Smooth muscle cell (in vitro differentiated cells): Measurements from ENCODE around the gene AFM. TPM values are rescaled to one million over a fixed set of nuclear protein-coding genes. Genes with fewer than 3 reads are reported as not detected.

ENCODE experiments used
- DNase-seq: peaks from one replicate; lab custom pipeline; 2025; ENCODE audit not compliant: unreplicated experiment; lab: John Stamatoyannopoulos, UW
- H2AFZ ChIP-seq: fragments of 200-600 bp; sonication (generic); 2 replicates; pipeline ENCODE4 v1.6.0; 2016; ENCODE audit warnings: antibody characterized with exemption, low read depth, mild to moderate bottlenecking
- H3F3A ChIP-seq: fragments of 200-600 bp; sonication (generic); 2 replicates; pipeline ENCODE4 v1.6.0; 2017; ENCODE audit warnings: antibody characterized with exemption, low read depth
- H3K27ac ChIP-seq: fragments of 200-600 bp; sonication (generic); 2 replicates; pipeline ENCODE4 v1.5.1; 2016; ENCODE audit warnings: low read depth, mild to moderate bottlenecking
- H3K27me3 ChIP-seq: fragments of 200-600 bp; sonication (generic); 2 replicates; pipeline ENCODE4 v1.6.1; 2016; ENCODE audit warnings: low read depth, mild to moderate bottlenecking
- H3K36me3 ChIP-seq: fragments of 200-600 bp; sonication (generic); 2 replicates; pipeline ENCODE4 v1.5.1; 2016; ENCODE audit warnings: low read depth
- H3K4me1 ChIP-seq: fragments of 200-600 bp; sonication (generic); 2 replicates; pipeline ENCODE4 v1.5.1; 2016; ENCODE audit warnings: low read depth
- H3K4me2 ChIP-seq: fragments of 200-600 bp; sonication (generic); 2 replicates; pipeline ENCODE4 v1.6.0; 2016; ENCODE audit warnings: mild to moderate bottlenecking
- H3K4me3 ChIP-seq: fragments of 200-600 bp; sonication (generic); 2 replicates; pipeline ENCODE4 v1.5.1; 2016; ENCODE audit warnings: mild to moderate bottlenecking
- H3K79me2 ChIP-seq: fragments of 200-600 bp; sonication (generic); 2 replicates; pipeline ENCODE4 v1.6.0; 2016; ENCODE audit warnings: low read depth, mild to moderate bottlenecking
- H3K9ac ChIP-seq: fragments of 200-600 bp; sonication (generic); 2 replicates; pipeline ENCODE4 v1.6.0; 2016; ENCODE audit warnings: low read depth
- H3K9me3 ChIP-seq: fragments of 200-600 bp; sonication (generic); replicated peaks from 2 replicates; pipeline ENCODE4 v1.5.1; 2016; ENCODE audit warnings: low read depth
- H4K20me1 ChIP-seq: fragments of 200-600 bp; sonication (generic); 2 replicates; pipeline ENCODE4 v1.6.0; 2016; ENCODE audit warnings: low read depth
- CTCF ChIP-seq: fragments of 200-600 bp; sonication (generic); IDR thresholded peaks from 2 replicates; pipeline ENCODE4 v1.5.1; 2017; ENCODE audit warnings: borderline replicate concordance, mild to moderate bottlenecking, antibody characterized with exemption; ENCODE audit not compliant: insufficient read depth, poor library complexity, severe bottlenecking
- WGBS: methylation state at CpG from one replicate; pipeline ENCODE4 v1.1.7; 2016; ENCODE audit warnings: low lambda C conversion rate; 5-methylcytosine and 5-hydroxymethylcytosine counted together
- polyA plus RNA-seq: library from polyadenylated mRNA; unstranded; fragments of >200 nt; fragmentation: Nextera tagmentation; extraction: Ambion mirVana; gene quantifications from 2 replicates; pipeline ENCODE4 v1.2.1, GENCODE V29; 2016
- total RNA-seq: library from RNA; depleted of rRNA; stranded (reverse); fragments of >200 nt; gene quantifications from 2 replicates; pipeline ENCODE4 v1.2.3, GENCODE V29; 2014

The AFM gene
- total and polyA plus RNA-seq, 2 experiments from 2014 or later: not detected

- Histone ChIP-seq H3K27me3 (no peaks in the 10 kb centered on the region), H3K4me3 (peak overlapping the region; percentile 40), H3K79me2 (no peaks in the 10 kb centered on the region), H3F3A (no peaks in the 10 kb centered on the region), H3K4me2 (no peak overlapping the region), H4K20me1 (no peaks in the 10 kb centered on the region), H2AFZ (no peak overlapping the region), H3K36me3 (no peaks in the 10 kb centered on the region), H3K9ac (no peak overlapping the region), H3K4me1 (no peaks in the 10 kb centered on the region), H3K9me3 (no peaks in the 10 kb centered on the region), H3K27ac (no peak overlapping the region)
- WGBS: 97% methylated on average over 1 of the region's 1 CpG
- no peak for DNase-seq
- no peak for TF ChIP-seq CTCF
These were observed 43.5 kb upstream of the AFM start for GRCh38 chr4:73438048-73438447.

DNA sequence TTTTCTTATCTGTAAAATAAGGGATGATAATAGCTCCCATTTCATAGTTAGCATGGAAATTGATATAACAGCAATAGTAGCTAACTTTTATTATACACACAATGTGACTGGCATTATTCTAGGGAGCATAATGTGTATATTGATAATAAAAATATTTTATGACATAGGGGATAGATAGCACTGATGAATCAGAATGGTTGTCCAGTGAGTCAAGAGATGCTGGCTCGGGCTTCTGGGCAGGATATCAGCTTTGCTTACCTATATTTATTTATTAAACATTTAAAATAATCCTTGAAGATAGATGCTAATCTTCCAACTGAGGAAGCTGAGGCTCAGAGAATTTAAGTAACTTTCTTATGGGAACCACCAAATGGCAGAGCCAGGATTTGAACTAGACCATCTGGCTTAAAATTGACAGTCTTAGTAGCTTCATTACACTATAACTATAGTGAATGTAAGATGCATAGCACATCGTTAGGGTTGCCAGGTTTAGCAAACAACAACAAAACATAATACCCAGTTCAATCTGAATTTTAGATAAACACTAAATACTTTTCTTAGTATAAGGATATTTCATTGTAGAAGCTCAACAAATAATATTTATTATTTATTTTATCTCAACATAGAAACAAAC is 42.8 kb upstream of the AFM start:
- no peak overlapping the region for H2AFZ ChIP-seq
- no peak overlapping the region for H3K4me2 ChIP-seq
- no peaks in the 10 kb centered on the region for H3F3A ChIP-seq
- TF ChIP-seq CTCF: no peak
- peak overlapping the region; percentile 40 for H3K4me3 ChIP-seq
- H3K27ac ChIP-seq: no peak overlapping the region
- no peaks in the 10 kb centered on the region for H4K20me1 ChIP-seq
- H3K27me3 ChIP-seq: no peaks in the 10 kb centered on the region
- WGBS: 55% methylated on average over 2 of the region's 2 CpGs
- H3K36me3 ChIP-seq: no peaks in the 10 kb centered on the region
- no peak for DNase-seq
- H3K9ac ChIP-seq: no peak overlapping the region
- H3K4me1 ChIP-seq: no peaks in the 10 kb centered on the region
- no peaks in the 10 kb centered on the region for H3K79me2 ChIP-seq
- no peaks in the 10 kb centered on the region for H3K9me3 ChIP-seq

GRCh38 chr4:73439445-73439844 is 42.1 kb upstream of the AFM start:
- H3K4me3 ChIP-seq: peak overlapping the region; percentile 40
- WGBS: 90% methylated on average over 2 of the region's 2 CpGs

More at GRCh38 chr4:73439445-73439844, 42.1 kb upstream of the AFM start:
- no peaks in the 10 kb centered on the region for H3K4me1 ChIP-seq
- H3K79me2 ChIP-seq: no peaks in the 10 kb centered on the region
- no peak for DNase-seq
- no peaks in the 10 kb centered on the region for H3F3A ChIP-seq
- no peaks in the 10 kb centered on the region for H3K36me3 ChIP-seq
- H3K4me2 ChIP-seq: no peak overlapping the region
- no peak overlapping the region for H2AFZ ChIP-seq
- no peaks in the 10 kb centered on the region for H4K20me1 ChIP-seq
- no peak overlapping the region for H3K9ac ChIP-seq
- H3K27me3 ChIP-seq: no peaks in the 10 kb centered on the region
- TF ChIP-seq CTCF: no peak
- H3K9me3 ChIP-seq: no peaks in the 10 kb centered on the region
- H3K27ac ChIP-seq: no peak overlapping the region
